ELF-1 (cell line): ENCODE data around the gene VOPP1.
"Not testable (repeated sequence)": the region's sequence is repeated elsewhere in the genome, so short reads cannot be mapped to it uniquely, and the experiment has no call there.

ENCODE experiments used
- DNase-seq: peaks from one replicate; pipeline ENCODE4 v3.0.0-alpha.2; 2016; ENCODE audit warnings: low read depth, low spot score

The VOPP1 gene

GRCh38 chr7:55512635-55513191, 59.6 kb downstream of the VOPP1 start:
- no peak for DNase-seq

- DNase-seq, result no peak
These were observed 61.7 kb downstream of the VOPP1 start for GRCh38 chr7:55510621-55511020.

GRCh38 chr7:55510206-55510605, 62.1 kb downstream of the VOPP1 start:
- not testable (repeated sequence) for DNase-seq

- DNase-seq, result no peak
These were observed 63.0 kb downstream of the VOPP1 start for GRCh38 chr7:55509322-55509721.

- DNase-seq, result no peak
These were observed 63.9 kb downstream of the VOPP1 start for GRCh38 chr7:55508221-55509011.

- no peak for DNase-seq
These were observed 64.6 kb downstream of the VOPP1 start for GRCh38 chr7:55507743-55508142.

GRCh38 chr7:55504967-55505658, 67.2 kb downstream of the VOPP1 start:
- no peak for DNase-seq

- peak; percentile 20 for DNase-seq
These were observed 68.0 kb downstream of the VOPP1 start for GRCh38 chr7:55504093-55504859.

GRCh38 chr7:55502858-55503440, 69.4 kb downstream of the VOPP1 start:
- DNase-seq, result no peak

GRCh38 chr7:55502124-55502857, 70.0 kb downstream of the VOPP1 start:
- DNase-seq, result no peak

- DNase-seq, result no peak
These were observed 70.7 kb downstream of the VOPP1 start for GRCh38 chr7:55501611-55502010.

GRCh38 chr7:55500117-55500756, 72.1 kb downstream of the VOPP1 start:
- DNase-seq, result no peak

GRCh38 chr7:55499591-55499990, 72.7 kb downstream of the VOPP1 start:
- DNase-seq, result no peak

GRCh38 chr7:55498770-55499169, 73.5 kb downstream of the VOPP1 start:
- no peak for DNase-seq

- no peak for DNase-seq
These were observed 74.2 kb downstream of the VOPP1 start for GRCh38 chr7:55498142-55498541.

GRCh38 chr7:55497521-55497920, 74.8 kb downstream of the VOPP1 start:
- DNase-seq, result no peak

- DNase-seq, result no peak
These were observed 75.4 kb downstream of the VOPP1 start for GRCh38 chr7:55496906-55497305.

- DNase-seq, result no peak
These were observed 77.4 kb downstream of the VOPP1 start for GRCh38 chr7:55494951-55495350.

GRCh38 chr7:55493408-55493807, 78.9 kb downstream of the VOPP1 start:
- no peak for DNase-seq

- no peak for DNase-seq
These were observed 81.0 kb downstream of the VOPP1 start for GRCh38 chr7:55491346-55491745.
